ENCODE results near the gene CBFA2T2. TPM values are rescaled to one million over a fixed set of nuclear protein-coding genes. Genes with fewer than 3 reads are reported as not detected.
A peak's percentile ranks its signal among the peaks of the same experiment; 100 is the strongest.

The CBFA2T2 gene
- total and polyA plus RNA-seq, 9 donors, result 9.4 to 29.8 (median 21.2) TPM

GRCh38 chr20:33671573-33672288, 181.8 kb downstream of the CBFA2T2 start:
- Histone ChIP-seq H3K36me3 (no peaks in the 10 kb centered on the region), H3K27ac (peak overlapping the region; percentile 93 to 97), H3K4me1 (ENCODE audit: insufficient read depth) (peaks cover 23% of the 10 kb centered on the region), H3K9me3 (no peaks in the 10 kb centered on the region), H3K4me3 (no peak overlapping the region), H3K27me3 (no peaks in the 10 kb centered on the region)
- 64 to 69% (median 64%) methylated on average over 8 of the region's 8 CpGs for WGBS, 3 donors
- DNase-seq, result peak in 3 of 5 donors; percentile 15 to 41 (median 28)
- intact Hi-C loops (cut with DNase I), result loop anchor here in 1 of 4 donors (10.0 kb wide), 1 partner anchor 143 kb away; the partner anchor contains the start of gene CHMP4B
- TF ChIP-seq, protein P1, sequence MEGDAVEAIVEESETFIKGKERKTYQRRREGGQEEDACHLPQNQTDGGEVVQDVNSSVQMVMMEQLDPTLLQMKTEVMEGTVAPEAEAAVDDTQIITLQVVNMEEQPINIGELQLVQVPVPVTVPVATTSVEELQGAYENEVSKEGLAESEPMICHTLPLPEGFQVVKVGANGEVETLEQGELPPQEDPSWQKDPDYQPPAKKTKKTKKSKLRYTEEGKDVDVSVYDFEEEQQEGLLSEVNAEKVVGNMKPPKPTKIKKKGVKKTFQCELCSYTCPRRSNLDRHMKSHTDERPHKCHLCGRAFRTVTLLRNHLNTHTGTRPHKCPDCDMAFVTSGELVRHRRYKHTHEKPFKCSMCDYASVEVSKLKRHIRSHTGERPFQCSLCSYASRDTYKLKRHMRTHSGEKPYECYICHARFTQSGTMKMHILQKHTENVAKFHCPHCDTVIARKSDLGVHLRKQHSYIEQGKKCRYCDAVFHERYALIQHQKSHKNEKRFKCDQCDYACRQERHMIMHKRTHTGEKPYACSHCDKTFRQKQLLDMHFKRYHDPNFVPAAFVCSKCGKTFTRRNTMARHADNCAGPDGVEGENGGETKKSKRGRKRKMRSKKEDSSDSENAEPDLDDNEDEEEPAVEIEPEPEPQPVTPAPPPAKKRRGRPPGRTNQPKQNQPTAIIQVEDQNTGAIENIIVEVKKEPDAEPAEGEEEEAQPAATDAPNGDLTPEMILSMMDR (IDR thresholded peaks at IDR 0.05), result no peak
- TF ChIP-seq POLR2A (IDR thresholded peaks at IDR 0.05) (no peak), EP300 (IDR thresholded peaks at IDR 0.05) (no peak)

- intact Hi-C loops (cut with DNase I), result loop anchor here in 1 of 4 donors (10.0 kb wide), 1 partner anchor 142 kb away; the partner anchor contains the start of gene CHMP4B
- WGBS, 3 donors, result 36 to 56% (median 44%) methylated on average over 17 of the region's 17 CpGs
- H3K27ac ChIP-seq, result peak overlapping the region; percentile 93 to 97
- H3K4me1 ChIP-seq (ENCODE audit: insufficient read depth), result peaks cover 30% of the 10 kb centered on the region
- H3K9me3 ChIP-seq, result no peaks in the 10 kb centered on the region
- TF ChIP-seq, protein P1 (IDR thresholded peaks at IDR 0.05), result no peak
- TF ChIP-seq EP300 (IDR thresholded peaks at IDR 0.05) (no peak), POLR2A (IDR thresholded peaks at IDR 0.05) (no peak)
- DNase-seq, result peak in 3 of 5 donors; percentile 40 to 66 (median 59)
- no peaks in the 10 kb centered on the region for H3K27me3 ChIP-seq
- peak overlapping the region; percentile 77 for H3K4me3 ChIP-seq
- no peaks in the 10 kb centered on the region for H3K36me3 ChIP-seq
Measured at GRCh38 chr20:33672426-33673113, 182.7 kb downstream of the CBFA2T2 start.

GRCh38 chr20:33673114-33673409, 183.2 kb downstream of the CBFA2T2 start:
- no peaks in the 10 kb centered on the region for H3K9me3 ChIP-seq
- 25 to 55% (median 37%) methylated on average over 4 of the region's 4 CpGs for WGBS, 3 donors
- DNase-seq, result peak in 3 of 5 donors; percentile 17 to 47 (median 38)
- intact Hi-C loops (cut with DNase I), result loop anchor here in 1 of 4 donors (10.0 kb wide), 1 partner anchor 142 kb away; the partner anchor contains the start of gene CHMP4B
- H3K4me1 ChIP-seq (ENCODE audit: insufficient read depth), result peaks cover 32% of the 10 kb centered on the region
- peak overlapping the region; percentile 77 for H3K4me3 ChIP-seq
- H3K36me3 ChIP-seq, result no peaks in the 10 kb centered on the region
- H3K27me3 ChIP-seq, result no peaks in the 10 kb centered on the region
- TF ChIP-seq EP300 (IDR thresholded peaks at IDR 0.05) (no peak), POLR2A (IDR thresholded peaks at IDR 0.05) (no peak)
- TF ChIP-seq, protein P1 (IDR thresholded peaks at IDR 0.05), result no peak
- H3K27ac ChIP-seq, result peak overlapping the region; percentile 93 to 97

DNA sequence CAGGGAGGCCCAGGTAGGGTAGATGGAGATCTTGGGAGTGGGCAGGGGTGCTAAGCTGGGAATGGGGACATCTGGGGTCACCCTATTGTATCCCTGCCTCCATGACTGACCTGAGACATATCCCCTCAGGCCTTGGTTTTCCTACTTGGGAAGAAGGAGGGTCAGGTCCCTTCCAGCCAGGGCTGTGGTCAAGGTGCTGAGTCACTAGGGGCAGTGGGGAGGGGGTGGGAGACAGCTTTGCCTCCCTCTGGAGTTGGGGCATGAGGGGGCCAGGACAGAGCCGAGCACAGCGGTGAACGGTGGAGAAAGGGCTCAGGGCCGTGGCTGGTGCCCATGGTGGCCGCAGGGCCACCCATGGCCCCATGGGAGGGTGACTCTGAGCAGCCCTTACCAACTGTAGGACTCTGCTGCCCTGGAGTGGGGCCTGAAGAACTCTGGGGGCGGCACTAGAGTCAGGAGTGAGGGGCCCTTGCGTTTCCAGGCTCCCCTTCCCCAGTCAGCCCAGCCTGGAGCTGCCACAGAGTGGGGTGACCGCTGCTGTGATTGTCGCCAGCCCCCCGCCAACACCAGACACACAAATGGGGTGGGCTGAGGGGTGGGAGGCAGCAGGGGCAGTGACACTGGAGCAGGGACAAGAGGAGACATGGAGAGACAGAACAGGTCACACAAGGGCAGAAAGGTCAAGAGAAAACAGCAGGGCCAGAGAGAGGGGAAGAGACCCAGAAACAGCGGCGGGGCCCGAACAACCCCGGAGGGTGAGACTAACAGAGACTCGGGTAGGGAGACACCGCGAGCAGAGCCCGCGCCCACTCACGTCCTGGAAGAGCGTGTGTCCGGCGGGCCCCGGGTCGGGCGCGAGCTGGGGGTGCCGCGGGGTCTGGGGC, 183.8 kb downstream of the CBFA2T2 start:
- H3K27me3 ChIP-seq, result no peaks in the 10 kb centered on the region
- TF ChIP-seq EP300 (IDR thresholded peaks at IDR 0.05), result no peak
- peak in 2 of 5 donors; percentile 58 to 60 for DNase-seq
- no peaks in the 10 kb centered on the region for H3K9me3 ChIP-seq
- H3K27ac ChIP-seq, result peak overlapping the region; percentile 93 to 97
- H3K36me3 ChIP-seq, result no peaks in the 10 kb centered on the region
- 5 to 10% (median 7%) methylated on average over 29 of the region's 29 CpGs for WGBS, 3 donors
- intact Hi-C loops (cut with DNase I), result loop anchor here in 1 of 4 donors (10.0 kb wide), 1 partner anchor 141 kb away; the partner anchor contains the start of gene CHMP4B
- peak overlapping the region; percentile 77 for H3K4me3 ChIP-seq
- peaks cover 35% of the 10 kb centered on the region for H3K4me1 ChIP-seq (ENCODE audit: insufficient read depth)
